ENCODE measurements around the gene CYFIP2. TPM values are rescaled to one million over a fixed set of nuclear protein-coding genes. Genes with fewer than 3 reads are reported as not detected.

Gene CYFIP2
- total and polyA plus RNA-seq, 7 experiments from 2014 or later: 386 to 755 (median 431) TPM

- Mint-ChIP-seq H3K27me3 (no peaks in the 10 kb centered on the region), H3K36me3 (peaks cover 5 to 67% (median 55%) of the 10 kb centered on the region in 5 donors), H3K9me3 (no peaks in the 10 kb centered on the region), H3K4me1 (peaks cover 36 to 90% (median 67%) of the 10 kb centered on the region in 7 donors), H3K4me3 (peak overlapping the region in 4 of 10 donors; percentile 49 to 67 (median 60)), H3K27ac (peak overlapping the region; percentile 69 to 95 (median 89))
- Histone ChIP-seq H3K27ac (ENCODE audit: low read depth, low read length) (peak overlapping the region; percentile 61), H3K4me1 (ENCODE audit: control insufficient read depth in 2 of 2, insufficient read depth in 2 of 2, low read length in 2 of 2) (peaks cover 0 to 58% of the 10 kb centered on the region in 2 donors), H3K9me3 (ENCODE audit: control insufficient read depth in 2 of 3, low read length in 3 of 3) (no peaks in the 10 kb centered on the region), H3K36me3 (ENCODE audit: control insufficient read depth in 2 of 3, insufficient read depth in 3 of 3, low read length in 3 of 3) (peaks cover 34 to 81% (median 58%) of the 10 kb centered on the region in 3 experiments), H3K27me3 (ENCODE audit: control insufficient read depth in 2 of 2, insufficient read depth in 2 of 2, low read length in 2 of 2) (no peaks in the 10 kb centered on the region), H3K4me3 (ENCODE audit: low read length) (no peak overlapping the region)
- DNase-seq (no peak), ATAC-seq (no peak)
- CTCF ChIA-PET: interaction anchor here (2.1 to 4.7 kb wide), 3 partner anchors 13 to 37 kb away, joined by 4 to 22 read pairs (median 10); no protein-coding TSS in a partner anchor
- intact Hi-C loops (cut with micrococcal nuclease): loop anchor here in 1 of 2 donors (1.0 kb wide), 1 partner anchor 37 kb away; no protein-coding TSS in a partner anchor
- POLR2A ChIA-PET: interaction anchor here (0.5 to 6.2 kb wide), 5 partner anchors 12 to 81 kb away, joined by 3 to 53 read pairs (median 7); partner anchors contain the start of gene CYFIP2
Observed at GRCh38 chr5:157290156-157290980, 24.4 kb downstream of the CYFIP2 start.

GRCh38 chr5:157290981-157291711 is 25.2 kb downstream of the CYFIP2 start:
- Mint-ChIP-seq H3K4me1 (peaks cover 38 to 93% (median 66%) of the 10 kb centered on the region in 7 donors), H3K27me3 (no peaks in the 10 kb centered on the region), H3K4me3 (peak overlapping the region in 2 of 10 donors; percentile 13 to 67), H3K27ac (peak overlapping the region; percentile 63 to 95 (median 89)), H3K9me3 (no peaks in the 10 kb centered on the region), H3K36me3 (peaks cover 5 to 68% (median 57%) of the 10 kb centered on the region in 5 donors)
- intact Hi-C loops (cut with micrococcal nuclease): loop anchor here in 1 of 2 donors (1.0 kb wide), 1 partner anchor 38 kb away; no protein-coding TSS in a partner anchor
- no peak for DNase-seq
- ChIA-PET CTCF (interaction anchor here (4.7 kb wide), 1 partner anchor 18 kb away, joined by 22 read pairs; no protein-coding TSS in a partner anchor), POLR2A (interaction anchor here (0.5 to 6.2 kb wide), 5 partner anchors 12 to 81 kb away, joined by 3 to 53 read pairs (median 7); partner anchors contain the start of gene CYFIP2)
- peak; percentile 68 for ATAC-seq
- Histone ChIP-seq H3K27me3 (ENCODE audit: control insufficient read depth in 2 of 2, insufficient read depth in 2 of 2, low read length in 2 of 2) (no peaks in the 10 kb centered on the region), H3K36me3 (ENCODE audit: control insufficient read depth in 2 of 3, insufficient read depth in 3 of 3, low read length in 3 of 3) (peaks cover 36 to 83% (median 59%) of the 10 kb centered on the region in 3 experiments), H3K4me1 (ENCODE audit: control insufficient read depth in 2 of 2, insufficient read depth in 2 of 2, low read length in 2 of 2) (peaks cover 0 to 54% of the 10 kb centered on the region in 2 donors), H3K9me3 (ENCODE audit: control insufficient read depth in 2 of 3, low read length in 3 of 3) (no peaks in the 10 kb centered on the region), H3K27ac (ENCODE audit: low read depth, low read length) (peak overlapping the region; percentile 42), H3K4me3 (ENCODE audit: low read length) (no peak overlapping the region)

DNA sequence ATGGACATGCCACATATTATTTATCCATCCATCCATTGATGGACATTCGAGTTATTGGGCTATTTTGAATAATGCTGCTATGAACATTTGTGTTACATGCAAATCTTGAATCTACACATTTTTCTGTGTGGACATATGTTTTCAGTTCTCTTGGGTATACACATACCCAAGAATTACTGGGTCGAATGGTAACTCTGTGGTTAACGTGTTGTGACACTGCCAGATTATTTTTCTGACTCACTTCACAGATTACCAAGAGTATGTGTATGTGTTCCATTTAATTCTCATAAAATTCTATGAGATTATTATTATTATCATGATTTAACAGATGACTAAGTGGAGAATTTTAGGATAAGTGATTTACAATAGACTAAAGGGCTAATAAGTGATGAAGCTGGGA is 26.7 kb downstream of the CYFIP2 start:
- no peaks in the 10 kb centered on the region for H3K9me3 Mint-ChIP-seq

DNA sequence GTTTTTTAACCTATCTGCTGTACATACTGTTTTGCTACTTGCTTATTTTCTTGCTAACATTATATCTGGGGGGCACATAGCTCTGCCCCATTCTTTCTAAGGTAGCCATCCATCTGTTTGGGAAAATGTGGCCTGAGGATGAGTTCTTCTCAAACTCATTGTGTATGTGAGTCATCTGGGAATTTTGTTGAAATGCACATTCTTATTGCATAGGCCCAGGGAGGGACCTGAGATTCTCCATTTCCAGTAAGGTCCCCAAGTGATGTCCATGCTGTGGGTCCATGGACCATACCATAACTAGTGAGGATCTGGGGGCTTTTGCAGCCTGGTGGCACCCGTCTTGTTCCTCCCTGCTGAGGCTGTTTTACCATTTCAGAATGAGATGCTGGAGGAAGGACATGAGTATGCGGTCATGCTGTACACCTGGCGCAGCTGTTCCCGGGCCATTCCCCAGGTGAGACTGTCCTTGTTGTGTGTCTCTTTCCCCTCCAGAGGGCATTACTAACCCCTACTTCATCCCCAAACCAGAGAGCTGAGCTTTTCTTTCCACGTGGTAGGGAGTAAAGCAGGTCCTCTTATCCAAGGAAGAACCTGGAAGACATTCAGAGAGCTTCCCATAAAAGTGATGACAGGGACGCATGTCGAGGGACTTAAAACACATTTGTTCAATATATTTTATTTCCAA is 28.6 kb downstream of the CYFIP2 start:
- Histone ChIP-seq H3K4me3 (ENCODE audit: low read length) (no peak overlapping the region), H3K27me3 (ENCODE audit: control insufficient read depth in 2 of 2, insufficient read depth in 2 of 2, low read length in 2 of 2) (no peaks in the 10 kb centered on the region), H3K36me3 (ENCODE audit: control insufficient read depth in 2 of 3, insufficient read depth in 3 of 3, low read length in 3 of 3) (peaks cover 37 to 88% (median 45%) of the 10 kb centered on the region in 3 experiments), H3K27ac (ENCODE audit: low read depth, low read length) (peak overlapping the region; percentile 52), H3K4me1 (ENCODE audit: control insufficient read depth in 2 of 2, insufficient read depth in 2 of 2, low read length in 2 of 2) (peaks cover 0 to 24% of the 10 kb centered on the region in 2 donors), H3K9me3 (ENCODE audit: control insufficient read depth in 2 of 3, low read length in 3 of 3) (no peaks in the 10 kb centered on the region)
- H3K27ac Mint-ChIP-seq: peak overlapping the region; percentile 41 to 95 (median 80)
- no peaks in the 10 kb centered on the region for H3K9me3 Mint-ChIP-seq
- H3K36me3 Mint-ChIP-seq: peaks cover 20 to 73% (median 55%) of the 10 kb centered on the region in 5 donors
- DNase-seq (no peak), ATAC-seq (no peak)
- ChIA-PET POLR2A (interaction anchor here (1.4 to 1.6 kb wide), 3 partner anchors 8 to 27 kb away, joined by 4 to 8 read pairs (median 4); no protein-coding TSS in a partner anchor), CTCF (interaction anchor here (0.7 to 1.8 kb wide), 3 partner anchors 17 to 40 kb away, joined by 3 to 6 read pairs (median 4); no protein-coding TSS in a partner anchor)
- intact Hi-C loops (cut with micrococcal nuclease): loop anchor here in 1 of 2 donors (1.0 kb wide), 1 partner anchor 9 kb away; no protein-coding TSS in a partner anchor
- no peaks in the 10 kb centered on the region for H3K27me3 Mint-ChIP-seq
- H3K4me3 Mint-ChIP-seq: peak overlapping the region in 2 of 10 donors; percentile 9 to 61
- peaks cover 24 to 75% (median 55%) of the 10 kb centered on the region in 7 donors for H3K4me1 Mint-ChIP-seq

More for the DNA sequence above, 26.7 kb downstream of the CYFIP2 start:
- no peak overlapping the region for H3K27ac ChIP-seq (ENCODE audit: low read depth, low read length)
- H3K36me3 ChIP-seq (ENCODE audit: control insufficient read depth in 2 of 3, insufficient read depth in 3 of 3, low read length in 3 of 3): peaks cover 32 to 85% (median 52%) of the 10 kb centered on the region in 3 experiments
- H3K27me3 ChIP-seq (ENCODE audit: control insufficient read depth in 2 of 2, insufficient read depth in 2 of 2, low read length in 2 of 2): no peaks in the 10 kb centered on the region
- intact Hi-C loops (cut with micrococcal nuclease): loop anchor here in 1 of 2 donors (1.0 kb wide), 1 partner anchor 9 kb away; no protein-coding TSS in a partner anchor
- H3K27ac Mint-ChIP-seq: peak overlapping the region in 7 of 9 donors; percentile 1 to 95 (median 51)
- no peaks in the 10 kb centered on the region for H3K9me3 ChIP-seq (ENCODE audit: control insufficient read depth in 2 of 3, low read length in 3 of 3)
- POLR2A ChIA-PET: interaction anchor here (1.1 kb wide), 1 partner anchor 135 kb away, joined by 6 read pairs; no protein-coding TSS in a partner anchor
- H3K4me1 Mint-ChIP-seq: peaks cover 36 to 89% (median 68%) of the 10 kb centered on the region in 7 donors
- DNase-seq (no peak), ATAC-seq (no peak)
- no peaks in the 10 kb centered on the region for H3K27me3 Mint-ChIP-seq
- H3K4me3 ChIP-seq (ENCODE audit: low read length): no peak overlapping the region
- peaks cover 9 to 69% (median 58%) of the 10 kb centered on the region in 5 donors for H3K36me3 Mint-ChIP-seq
- H3K4me1 ChIP-seq (ENCODE audit: control insufficient read depth in 2 of 2, insufficient read depth in 2 of 2, low read length in 2 of 2): peaks cover 0 to 43% of the 10 kb centered on the region in 2 donors
- no peak overlapping the region for H3K4me3 Mint-ChIP-seq
- CTCF ChIA-PET: no interaction called here

GRCh38 chr5:157295247-157295646 is 29.3 kb downstream of the CYFIP2 start:
- peak overlapping the region; percentile 16 for H3K27ac ChIP-seq (ENCODE audit: low read depth, low read length)
- peaks cover 20 to 68% (median 52%) of the 10 kb centered on the region in 5 donors for H3K36me3 Mint-ChIP-seq
- no peaks in the 10 kb centered on the region for H3K9me3 ChIP-seq (ENCODE audit: control insufficient read depth in 2 of 3, low read length in 3 of 3)
- peaks cover 32 to 88% (median 38%) of the 10 kb centered on the region in 3 experiments for H3K36me3 ChIP-seq (ENCODE audit: control insufficient read depth in 2 of 3, insufficient read depth in 3 of 3, low read length in 3 of 3)
- no peak for ATAC-seq
- peaks cover 21 to 68% (median 48%) of the 10 kb centered on the region in 7 donors for H3K4me1 Mint-ChIP-seq
- H3K27me3 ChIP-seq (ENCODE audit: control insufficient read depth in 2 of 2, insufficient read depth in 2 of 2, low read length in 2 of 2): no peaks in the 10 kb centered on the region
- H3K9me3 Mint-ChIP-seq: no peaks in the 10 kb centered on the region
- intact Hi-C loops (cut with micrococcal nuclease): no loop called here
- ChIA-PET POLR2A (interaction anchor here (1.0 to 2.2 kb wide), 4 partner anchors 8 to 27 kb away, joined by 3 to 8 read pairs (median 8); no protein-coding TSS in a partner anchor), CTCF (interaction anchor here (0.6 to 1.8 kb wide), 2 partner anchors 18 kb away, joined by 3 to 6 read pairs; no protein-coding TSS in a partner anchor)
- DNase-seq: no peak
- H3K4me1 ChIP-seq (ENCODE audit: control insufficient read depth in 2 of 2, insufficient read depth in 2 of 2, low read length in 2 of 2): peaks cover 0 to 17% of the 10 kb centered on the region in 2 donors
- H3K4me3 ChIP-seq (ENCODE audit: low read length): no peak overlapping the region
- H3K4me3 Mint-ChIP-seq: no peak overlapping the region
- no peaks in the 10 kb centered on the region for H3K27me3 Mint-ChIP-seq
- H3K27ac Mint-ChIP-seq: peak overlapping the region; percentile 72 to 95 (median 88)
